Activated CD4-positive, alpha-beta T cell treated with anti-CD3 and anti-CD28 coated beads, Interleukin-2, amount 50 U/mL, for 16 hours (primary cell): Measurements from ENCODE around the gene PCSK6.

Experiments used
- DNase-seq: peaks from one replicate; pipeline ENCODE4 v3.0.0-alpha.2; 2020

PCSK6 gene

DNA sequence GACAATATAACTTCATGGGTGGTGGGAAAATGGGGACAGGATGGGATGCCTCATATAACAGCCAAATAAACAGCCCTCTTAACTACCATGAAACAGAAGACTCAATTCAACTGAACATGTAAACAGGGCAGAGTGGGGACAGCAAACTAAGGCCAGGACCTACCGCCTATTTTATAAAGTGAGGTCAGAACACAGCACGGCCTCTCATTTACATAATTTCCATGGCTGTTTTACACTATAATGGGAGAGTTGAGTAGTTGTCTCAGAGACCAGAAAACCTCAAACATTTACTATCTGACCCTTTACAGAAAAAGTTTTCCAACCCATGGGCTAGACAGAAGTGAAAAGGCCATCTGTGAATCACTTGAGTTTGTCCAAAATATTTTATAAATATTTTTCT, 137.8 kb downstream of the PCSK6 start:
- no peak for DNase-seq

DNA sequence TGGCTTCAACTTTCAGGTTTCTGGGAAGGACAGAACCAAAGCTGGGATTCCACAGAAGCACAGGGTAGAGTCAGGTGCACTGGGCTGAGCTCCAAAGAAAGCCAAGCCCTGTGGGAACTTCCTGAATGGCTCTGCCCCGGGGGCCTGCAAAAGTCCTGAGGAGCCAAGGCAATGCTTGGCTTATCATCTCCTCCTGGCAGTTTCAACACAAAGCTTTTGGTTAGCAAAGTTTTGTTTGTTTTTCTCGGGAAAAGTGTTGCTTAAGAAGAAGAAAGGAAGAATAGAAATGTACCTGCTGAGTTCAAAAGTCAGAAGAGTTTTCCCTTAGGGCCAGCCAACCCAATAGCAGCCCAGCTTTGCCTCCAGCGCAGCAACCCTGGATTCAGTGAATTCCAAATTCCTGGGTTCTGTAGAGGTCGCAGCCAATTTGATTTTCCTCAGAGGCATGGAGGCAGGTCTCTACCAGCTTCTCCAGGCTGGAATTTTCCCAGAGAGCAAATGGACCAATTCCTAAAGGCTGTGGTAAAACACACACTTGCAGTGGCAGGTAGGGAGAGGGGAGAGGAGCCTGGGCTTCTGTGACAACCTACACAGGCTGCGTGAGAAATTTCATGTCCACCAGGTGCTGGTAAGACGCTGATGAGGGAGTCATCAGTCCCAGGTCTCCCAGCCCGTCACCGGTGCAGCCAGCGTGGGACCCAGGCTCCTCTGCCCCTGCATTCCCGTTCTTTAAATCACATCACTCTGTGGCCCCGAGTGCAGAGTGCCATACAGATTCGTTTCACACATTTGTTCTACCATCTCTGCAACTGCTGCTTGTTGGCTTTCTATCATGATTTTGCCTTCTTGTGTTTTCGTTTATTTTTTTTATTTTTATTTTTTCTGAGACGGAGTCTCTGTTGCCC, 140.2 kb downstream of the PCSK6 start:
- no peak for DNase-seq

- DNase-seq = no peak
These were observed 140.9 kb downstream of the PCSK6 start for GRCh38 chr15:101348643-101349042.

- no peak for DNase-seq
These were observed 141.5 kb downstream of the PCSK6 start for GRCh38 chr15:101348015-101348414.

- no peak for DNase-seq
These were observed 142.1 kb downstream of the PCSK6 start for GRCh38 chr15:101347454-101347853.

GRCh38 chr15:101346928-101347327, 142.6 kb downstream of the PCSK6 start:
- no peak for DNase-seq

DNA sequence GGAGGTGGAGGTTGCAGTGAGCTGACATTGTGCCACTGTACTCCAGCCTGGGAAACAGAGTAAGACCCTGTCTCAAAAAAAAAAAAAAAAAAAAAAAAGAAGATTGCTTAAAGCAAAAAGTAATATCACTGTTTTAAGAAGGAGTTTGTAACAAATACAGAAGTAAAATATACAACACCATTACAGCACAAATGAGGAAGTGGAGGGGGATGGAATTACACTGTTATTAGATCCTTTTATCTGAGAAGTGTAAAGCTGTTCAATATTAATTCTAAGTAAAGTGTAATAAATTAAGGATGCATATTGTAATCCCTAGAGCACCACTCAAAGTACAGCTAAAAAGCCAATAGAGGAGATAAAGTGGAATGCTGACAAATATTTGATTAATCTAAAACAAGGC, 147.5 kb downstream of the PCSK6 start:
- no peak for DNase-seq

GRCh38 chr15:101338502-101339057, 150.9 kb downstream of the PCSK6 start:
- no peak for DNase-seq

GRCh38 chr15:101337976-101338375, 151.5 kb downstream of the PCSK6 start:
- no peak for DNase-seq

DNA sequence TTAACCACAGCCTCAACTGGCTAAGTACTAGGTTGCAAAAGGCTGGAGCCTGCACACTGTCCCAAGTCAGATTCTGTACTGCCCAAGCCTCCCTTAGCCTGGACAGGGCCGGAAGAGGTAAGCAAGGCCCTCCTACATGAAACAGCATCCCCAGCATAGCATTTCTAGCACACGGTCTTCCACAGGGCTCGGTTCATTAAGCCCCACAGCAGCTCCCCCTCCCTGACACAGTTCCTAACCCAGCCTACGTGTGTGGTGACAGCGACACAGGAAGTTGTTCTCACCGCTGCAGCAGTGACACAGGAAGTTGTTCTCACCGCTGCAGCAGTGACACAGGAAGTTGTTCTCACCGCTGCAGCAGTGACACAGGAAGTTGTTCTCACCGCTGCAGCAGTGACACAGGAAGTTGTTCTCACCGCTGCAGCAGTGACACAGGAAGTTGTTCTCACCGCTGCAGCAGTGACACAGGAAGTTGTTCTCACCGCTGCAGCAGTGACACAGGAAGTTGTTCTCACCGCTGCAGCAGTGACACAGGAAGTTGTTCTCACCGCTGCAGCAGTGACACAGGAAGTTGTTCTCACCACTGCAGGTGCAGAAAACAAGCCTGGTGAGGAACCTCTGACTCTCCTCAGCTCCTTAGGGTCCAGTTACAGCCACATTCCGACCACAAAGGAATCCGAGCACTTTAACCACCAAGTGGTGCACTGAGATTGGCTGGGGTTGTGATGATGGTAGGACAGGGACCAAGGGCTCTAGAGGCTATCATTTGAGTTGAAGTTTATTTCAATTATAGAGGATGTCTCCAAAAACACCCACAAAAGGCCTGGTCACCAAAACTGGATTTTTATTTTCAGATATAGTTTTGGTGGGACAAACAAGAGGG, 155.4 kb downstream of the PCSK6 start:
- DNase-seq = peak; percentile 63

- no peak for DNase-seq
These were observed 157.4 kb downstream of the PCSK6 start for GRCh38 chr15:101332061-101332467.

- no peak for DNase-seq
These were observed 159.6 kb downstream of the PCSK6 start for GRCh38 chr15:101329867-101330380.

DNA sequence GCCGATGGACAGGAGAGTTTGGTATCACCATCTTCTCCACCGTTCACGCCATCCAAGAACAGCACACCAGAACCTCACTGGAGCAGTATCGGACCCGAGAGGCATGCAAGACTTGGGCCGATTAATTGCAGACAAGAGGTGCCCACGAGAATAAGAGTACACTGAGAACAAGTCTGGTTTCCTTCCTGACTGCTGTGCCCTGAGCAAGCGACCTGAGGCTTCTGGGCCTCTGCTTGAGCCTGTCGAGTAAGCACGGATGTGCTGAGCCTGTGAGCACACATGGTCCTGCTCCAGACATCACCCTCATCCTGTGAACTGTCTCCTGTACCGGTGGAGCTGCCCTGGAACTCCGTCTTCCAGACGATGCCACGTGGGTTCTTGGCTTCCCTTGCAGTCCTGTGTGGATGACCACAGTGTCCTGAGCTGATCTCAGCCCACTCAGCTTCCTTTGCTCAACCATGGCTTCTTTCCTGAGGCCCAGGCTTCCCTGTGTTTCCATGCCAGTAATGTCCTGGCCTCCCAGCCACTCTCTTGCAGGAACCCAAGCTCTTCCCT, 160.1 kb downstream of the PCSK6 start:
- DNase-seq = no peak

- no peak for DNase-seq
These were observed 161.5 kb downstream of the PCSK6 start for GRCh38 chr15:101328001-101328400.

- no peak for DNase-seq
These were observed 162.3 kb downstream of the PCSK6 start for GRCh38 chr15:101327147-101327740.

- DNase-seq = no peak
These were observed 162.9 kb downstream of the PCSK6 start for GRCh38 chr15:101326462-101327146.

- no peak for DNase-seq
These were observed 163.5 kb downstream of the PCSK6 start for GRCh38 chr15:101326026-101326315.

DNA sequence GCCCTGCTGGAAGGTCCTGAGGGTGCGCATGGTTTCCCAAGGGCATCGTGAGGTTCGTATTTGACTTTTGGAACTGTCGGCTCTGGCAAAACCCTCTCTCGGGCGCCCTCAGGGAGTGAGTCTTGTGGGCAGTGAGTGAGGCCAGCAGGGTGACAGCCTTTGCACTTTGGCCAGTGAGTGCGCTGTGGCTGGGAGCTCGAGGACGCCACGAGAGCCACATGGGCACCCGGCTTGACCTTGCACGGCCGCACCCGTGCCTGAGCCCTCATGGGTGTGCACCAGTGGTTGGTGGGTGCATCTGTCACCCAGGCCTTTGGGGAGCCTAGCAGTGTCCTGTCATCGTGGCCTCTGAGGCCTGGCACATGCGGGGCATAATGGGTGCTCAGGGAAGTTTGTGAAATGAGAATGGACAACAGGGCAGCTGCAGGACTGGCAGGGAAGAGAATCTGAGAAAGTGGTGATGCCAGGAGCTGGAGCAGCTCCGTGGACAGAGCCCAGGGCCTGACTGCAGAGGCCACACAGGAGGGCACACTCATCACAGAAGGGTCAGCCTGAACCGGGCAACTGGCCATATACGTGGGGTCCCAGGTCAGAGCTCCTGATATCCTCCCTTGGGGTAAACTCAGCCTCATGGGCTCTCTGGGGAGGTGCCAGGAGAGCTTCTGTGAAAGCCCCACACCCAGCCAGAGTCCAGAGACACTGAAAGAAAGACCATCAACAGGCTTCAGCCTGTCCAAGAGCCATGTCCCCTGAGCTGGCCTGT, 164.1 kb downstream of the PCSK6 start:
- no peak for DNase-seq

GRCh38 chr15:101324524-101325177, 164.9 kb downstream of the PCSK6 start:
- no peak for DNase-seq

GRCh38 chr15:101323793-101324523, 165.5 kb downstream of the PCSK6 start:
- no peak for DNase-seq
